HepG2 (cell line): Measurements from ENCODE around the gene BMERB1. TPM values are rescaled to one million over a fixed set of nuclear protein-coding genes. Genes with fewer than 3 reads are reported as not detected.

ENCODE experiments used
- ARNTL ChIP-seq: sonication (generic); formaldehyde crosslinking; IDR thresholded peaks from 2 replicates; pipeline ENCODE4 v1.4.0; 2020; ENCODE audit warnings: mild to moderate bottlenecking, missing genetic modification reagents
- ETV6 ChIP-seq: sonication (generic); formaldehyde crosslinking; conservative IDR thresholded peaks from 2 replicates; pipeline ENCODE4 v1.4.0; 2020; ENCODE audit warnings: missing genetic modification reagents
- FIP1L1 ChIP-seq: fragments of 200-400 bp; formaldehyde crosslinking; IDR thresholded peaks from 2 replicates; pipeline ENCODE4 v1.6.1; 2018; ENCODE audit warnings: low read depth, mild to moderate bottlenecking, low read length, moderate library complexity, borderline replicate concordance; ENCODE audit not compliant: insufficient read depth
- GPN1 ChIP-seq: sonication (generic); formaldehyde crosslinking; IDR thresholded peaks from 2 replicates; pipeline ENCODE4 v1.5.1; 2020; ENCODE audit warnings: missing genetic modification reagents, borderline replicate concordance
- HOXA9 ChIP-seq: sonication (generic); formaldehyde crosslinking; IDR thresholded peaks from 2 replicates; pipeline ENCODE4 v1.8.1; 2022; ENCODE audit warnings: missing genetic modification reagents, mild to moderate bottlenecking, moderate library complexity, borderline replicate concordance
- KLF11 ChIP-seq: IDR thresholded peaks from 2 replicates; pipeline ENCODE4 v1.6.1; 2016; ENCODE audit warnings: missing compliant biosample characterization
- KLF12 ChIP-seq: sonication (generic); formaldehyde crosslinking; IDR thresholded peaks from 2 replicates; pipeline ENCODE4 v1.4.0; 2020; ENCODE audit warnings: missing genetic modification reagents, borderline replicate concordance
- KLF15 ChIP-seq: sonication (generic); formaldehyde crosslinking; IDR thresholded peaks from 2 replicates; pipeline ENCODE4 v1.8.1; 2023; ENCODE audit warnings: borderline replicate concordance, mild to moderate bottlenecking, inconsistent platforms, missing genetic modification reagents, mixed read lengths
- NR3C1 ChIP-seq: sonication (generic); formaldehyde crosslinking; IDR thresholded peaks from 2 replicates; pipeline ENCODE4 v1.4.0; 2020; ENCODE audit warnings: missing genetic modification reagents
- PLRG1 ChIP-seq: fragments of 450-650 bp; conservative IDR thresholded peaks from 2 replicates; pipeline ENCODE4 v1.6.1; 2016
- RBM22 ChIP-seq: fragments of 200-400 bp; formaldehyde crosslinking; optimal IDR thresholded peaks from 2 replicates; pipeline ENCODE3; 2017; ENCODE audit warnings: mild to moderate bottlenecking, low read length, moderate library complexity
- RELA ChIP-seq: sonication (generic); formaldehyde crosslinking; IDR thresholded peaks from 2 replicates; pipeline ENCODE4 v1.4.0; 2020; ENCODE audit warnings: missing genetic modification reagents
- SRY ChIP-seq: sonication (generic); formaldehyde crosslinking; IDR thresholded peaks from 2 replicates; pipeline ENCODE4 v1.8.0; 2022; ENCODE audit warnings: mild to moderate bottlenecking, missing genetic modification reagents
- TAF15 ChIP-seq: fragments of 200-400 bp; formaldehyde crosslinking; IDR thresholded peaks from one replicate; pipeline ENCODE4 v1.6.1; 2018; ENCODE audit warnings: mild to moderate bottlenecking, low read depth, low read length; ENCODE audit not compliant: poor library complexity, severe bottlenecking
- TMF1 ChIP-seq: sonication (generic); formaldehyde crosslinking; IDR thresholded peaks from 2 replicates; pipeline ENCODE4 v1.8.1; 2022; ENCODE audit warnings: low read depth, missing genetic modification reagents
- XBP1 ChIP-seq: sonication (generic); formaldehyde crosslinking; IDR thresholded peaks from 2 replicates; pipeline ENCODE4 v1.5.0; 2020; ENCODE audit warnings: missing genetic modification reagents
- ZBTB21 ChIP-seq: sonication (generic); formaldehyde crosslinking; IDR thresholded peaks from 2 replicates; pipeline ENCODE4 v1.4.0; 2020; ENCODE audit warnings: missing genetic modification reagents
- ZBTB7A ChIP-seq: sonication (generic); formaldehyde crosslinking; IDR thresholded peaks from 2 replicates; pipeline ENCODE4 v1.8.0; 2022; ENCODE audit warnings: mild to moderate bottlenecking, missing genetic modification reagents
- ZNF136 ChIP-seq: sonication (generic); formaldehyde crosslinking; IDR thresholded peaks from 2 replicates; pipeline ENCODE4 v1.8.1; 2022; ENCODE audit warnings: low read depth, mild to moderate bottlenecking, moderate library complexity, missing genetic modification reagents
- ZNF34 ChIP-seq: sonication (generic); formaldehyde crosslinking; IDR thresholded peaks from 2 replicates; pipeline ENCODE4 v1.4.0; 2020; ENCODE audit warnings: mild to moderate bottlenecking, missing genetic modification reagents, borderline replicate concordance
- ZNF430 ChIP-seq: sonication (generic); formaldehyde crosslinking; IDR thresholded peaks from 2 replicates; pipeline ENCODE4 v1.9.0; 2021; ENCODE audit warnings: mild to moderate bottlenecking, missing genetic modification reagents
- ZNF660 ChIP-seq: sonication (generic); formaldehyde crosslinking; IDR thresholded peaks from 2 replicates; pipeline ENCODE4 v1.5.1; 2020; ENCODE audit warnings: mild to moderate bottlenecking, low read depth, missing genetic modification reagents, borderline replicate concordance
- ZNF747 ChIP-seq: sonication (generic); formaldehyde crosslinking; IDR thresholded peaks from 2 replicates; pipeline ENCODE4 v1.8.1; 2023; ENCODE audit warnings: missing genetic modification reagents, mild to moderate bottlenecking, borderline replicate concordance
- polyA plus RNA-seq, 8 experiments: library from polyadenylated mRNA; depleted of rRNA in 3 of 8; stranded (reverse) in 7 of 8; unstranded in 1 of 8; fragments of >200 nt; fragmentation: Illumina TruSeq in 4 of 8; extraction: Trizol in 4 of 8; gene quantifications; 2 replicates each; pipeline versions ENCODE4 v1.2.1 to v1.2.3, GENCODE V29; 2011 to 2016; ENCODE audit warnings: low read depth in 4 of 8, missing spikeins in 1 of 8, mixed read lengths in 1 of 8; ENCODE audit not compliant: insufficient read depth in 1 of 8
- total RNA-seq, 5 experiments: library from RNA; depleted of rRNA; stranded (reverse); fragments of >200 nt; fragmentation: Illumina TruSeq; extraction: Trizol; gene quantifications; 2 replicates each; pipeline ENCODE4 v1.2.3, GENCODE V29; 2016; ENCODE audit warnings: low read depth in 1 of 5
- TF ChIP-seq, protein P1 (sequence below), 2 experiments: IDR thresholded peaks; 2 replicates each; pipeline ENCODE4 v1.6.1; 2011 to 2012; ENCODE audit warnings: low read length in 2 of 2, borderline replicate concordance in 1 of 2, low read depth in 1 of 2, mild to moderate bottlenecking in 1 of 2, moderate library complexity in 1 of 2
- TF ChIP-seq, protein P2 (sequence below): sonication (generic); formaldehyde crosslinking; IDR thresholded peaks from 2 replicates; pipeline ENCODE4; 2020; ENCODE audit warnings: missing genetic modification reagents, mild to moderate bottlenecking, borderline replicate concordance

Gene BMERB1
- total and polyA plus RNA-seq, 2 of the 13 experiments (the other 11 are each of a cell fraction or from before 2014, with no cell fraction given), result 1.4 TPM

DNA sequence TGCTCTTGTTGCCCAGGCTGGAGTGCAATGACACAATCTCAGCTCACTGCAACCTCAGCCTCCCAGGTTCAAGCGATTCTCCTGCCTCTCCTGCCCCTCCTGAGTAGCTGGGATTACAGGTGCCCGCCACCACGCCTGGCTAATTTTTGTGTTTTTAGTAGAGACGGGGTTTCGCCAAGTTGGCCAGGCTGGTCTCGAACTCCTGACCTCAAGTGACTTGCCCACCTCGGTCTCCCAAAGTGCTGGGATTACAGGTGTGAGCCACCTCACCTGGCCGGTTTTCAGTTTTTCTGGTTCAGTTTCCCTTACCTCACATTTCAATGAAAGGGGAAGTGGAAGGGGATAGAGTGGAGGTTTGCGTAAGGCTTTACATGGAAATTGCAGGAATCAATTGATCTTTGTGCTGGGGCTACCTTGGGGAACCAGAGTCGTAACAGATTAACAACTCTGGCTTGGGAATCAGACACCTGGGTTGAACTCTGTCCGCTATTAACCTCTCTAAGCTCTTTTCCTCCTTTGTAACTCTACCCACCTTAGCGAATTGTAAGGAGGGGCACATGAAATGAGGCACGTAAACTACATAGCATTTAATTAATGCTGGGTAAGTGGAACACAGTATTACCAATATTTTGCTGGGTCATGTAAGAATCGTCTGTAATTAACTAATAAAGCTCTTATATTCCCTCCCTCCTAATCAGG, 35.6 kb upstream of the BMERB1 start (continued):
- TF ChIP-seq ZNF660 (CRISPR knock-in tag), result no peak
- peak; percentile 94 for TF ChIP-seq ZNF136 (CRISPR knock-in tag)
- TF ChIP-seq RELA (CRISPR knock-in tag), result no peak
- peak; percentile 73 for TF ChIP-seq ZBTB21 (CRISPR knock-in tag)
- TF ChIP-seq, protein P1, sequence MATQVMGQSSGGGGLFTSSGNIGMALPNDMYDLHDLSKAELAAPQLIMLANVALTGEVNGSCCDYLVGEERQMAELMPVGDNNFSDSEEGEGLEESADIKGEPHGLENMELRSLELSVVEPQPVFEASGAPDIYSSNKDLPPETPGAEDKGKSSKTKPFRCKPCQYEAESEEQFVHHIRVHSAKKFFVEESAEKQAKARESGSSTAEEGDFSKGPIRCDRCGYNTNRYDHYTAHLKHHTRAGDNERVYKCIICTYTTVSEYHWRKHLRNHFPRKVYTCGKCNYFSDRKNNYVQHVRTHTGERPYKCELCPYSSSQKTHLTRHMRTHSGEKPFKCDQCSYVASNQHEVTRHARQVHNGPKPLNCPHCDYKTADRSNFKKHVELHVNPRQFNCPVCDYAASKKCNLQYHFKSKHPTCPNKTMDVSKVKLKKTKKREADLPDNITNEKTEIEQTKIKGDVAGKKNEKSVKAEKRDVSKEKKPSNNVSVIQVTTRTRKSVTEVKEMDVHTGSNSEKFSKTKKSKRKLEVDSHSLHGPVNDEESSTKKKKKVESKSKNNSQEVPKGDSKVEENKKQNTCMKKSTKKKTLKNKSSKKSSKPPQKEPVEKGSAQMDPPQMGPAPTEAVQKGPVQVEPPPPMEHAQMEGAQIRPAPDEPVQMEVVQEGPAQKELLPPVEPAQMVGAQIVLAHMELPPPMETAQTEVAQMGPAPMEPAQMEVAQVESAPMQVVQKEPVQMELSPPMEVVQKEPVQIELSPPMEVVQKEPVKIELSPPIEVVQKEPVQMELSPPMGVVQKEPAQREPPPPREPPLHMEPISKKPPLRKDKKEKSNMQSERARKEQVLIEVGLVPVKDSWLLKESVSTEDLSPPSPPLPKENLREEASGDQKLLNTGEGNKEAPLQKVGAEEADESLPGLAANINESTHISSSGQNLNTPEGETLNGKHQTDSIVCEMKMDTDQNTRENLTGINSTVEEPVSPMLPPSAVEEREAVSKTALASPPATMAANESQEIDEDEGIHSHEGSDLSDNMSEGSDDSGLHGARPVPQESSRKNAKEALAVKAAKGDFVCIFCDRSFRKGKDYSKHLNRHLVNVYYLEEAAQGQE (IDR thresholded peaks at IDR 0.05; ENCODE audit: borderline replicate concordance in 1 of 2, low read depth in 1 of 2, low read length in 2 of 2), result peak in 1 of 2 experiments; percentile 71; a peak in 1 of 4 replicates
- no peak for TF ChIP-seq NR3C1 (CRISPR knock-in tag)
- TF ChIP-seq, protein P2, sequence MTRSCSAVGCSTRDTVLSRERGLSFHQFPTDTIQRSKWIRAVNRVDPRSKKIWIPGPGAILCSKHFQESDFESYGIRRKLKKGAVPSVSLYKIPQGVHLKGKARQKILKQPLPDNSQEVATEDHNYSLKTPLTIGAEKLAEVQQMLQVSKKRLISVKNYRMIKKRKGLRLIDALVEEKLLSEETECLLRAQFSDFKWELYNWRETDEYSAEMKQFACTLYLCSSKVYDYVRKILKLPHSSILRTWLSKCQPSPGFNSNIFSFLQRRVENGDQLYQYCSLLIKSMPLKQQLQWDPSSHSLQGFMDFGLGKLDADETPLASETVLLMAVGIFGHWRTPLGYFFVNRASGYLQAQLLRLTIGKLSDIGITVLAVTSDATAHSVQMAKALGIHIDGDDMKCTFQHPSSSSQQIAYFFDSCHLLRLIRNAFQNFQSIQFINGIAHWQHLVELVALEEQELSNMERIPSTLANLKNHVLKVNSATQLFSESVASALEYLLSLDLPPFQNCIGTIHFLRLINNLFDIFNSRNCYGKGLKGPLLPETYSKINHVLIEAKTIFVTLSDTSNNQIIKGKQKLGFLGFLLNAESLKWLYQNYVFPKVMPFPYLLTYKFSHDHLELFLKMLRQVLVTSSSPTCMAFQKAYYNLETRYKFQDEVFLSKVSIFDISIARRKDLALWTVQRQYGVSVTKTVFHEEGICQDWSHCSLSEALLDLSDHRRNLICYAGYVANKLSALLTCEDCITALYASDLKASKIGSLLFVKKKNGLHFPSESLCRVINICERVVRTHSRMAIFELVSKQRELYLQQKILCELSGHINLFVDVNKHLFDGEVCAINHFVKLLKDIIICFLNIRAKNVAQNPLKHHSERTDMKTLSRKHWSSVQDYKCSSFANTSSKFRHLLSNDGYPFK (CRISPR knock-in tag), result no peak
- no peak for TF ChIP-seq KLF15 (CRISPR knock-in tag)
- TF ChIP-seq KLF11 (CRISPR knock-in tag), result peak; percentile 36; the same call in 1 of the 2 replicates
- no peak for TF ChIP-seq KLF12
- TF ChIP-seq PLRG1, result no peak
- no peak for TF ChIP-seq TAF15
- no peak for TF ChIP-seq FIP1L1
- no peak for TF ChIP-seq GPN1
- TF ChIP-seq ZNF430, result peak; percentile 85
- TF ChIP-seq XBP1 (CRISPR knock-in tag), result no peak
- TF ChIP-seq ZNF747 (CRISPR knock-in tag), result no peak; the same call in 1 of the 2 replicates
- 0 out of 2 replicates have a peak, but pooled peaks have one; percentile 36 for TF ChIP-seq TMF1 (CRISPR knock-in tag)
- 0 out of 2 replicates have a peak, but pooled peaks have one; percentile 13 for TF ChIP-seq ZNF34 (CRISPR knock-in tag)
- peak; percentile 68; the same call in 1 of the 2 replicates for TF ChIP-seq ETV6 (CRISPR knock-in tag)
- TF ChIP-seq ZBTB7A (CRISPR knock-in tag), result no peak
- TF ChIP-seq SRY (CRISPR knock-in tag), result no peak
- no peak for TF ChIP-seq RBM22
- no peak for TF ChIP-seq HOXA9 (CRISPR knock-in tag)
- TF ChIP-seq ARNTL (CRISPR knock-in tag), result peak; percentile 44; the same call in 1 of the 2 replicates
